Tibial nerve (tissue), 4 donors: ENCODE measurements around the gene PIGN.

ENCODE experiments used
- CTCF ChIP-seq, 5 experiments: fragments of 200-600 bp in 3 of 5; fragments of 450-650 bp in 2 of 5; sonication (generic) in 3 of 5; IDR thresholded peaks; one replicate each; pipeline ENCODE4 v1.5.1; 2016 to 2019; ENCODE audit warnings: antibody characterized with exemption in 5 of 5, mild to moderate bottlenecking in 3 of 5, moderate library complexity in 2 of 5
- EP300 ChIP-seq, 2 donors: sonication (generic); formaldehyde crosslinking; IDR thresholded peaks; one replicate each; pipeline ENCODE4 v1.6.1; 2017; ENCODE audit warnings: antibody characterized with exemption in 2 of 2, mild to moderate bottlenecking in 1 of 2
- POLR2A ChIP-seq, 2 donors: fragments of 450-650 bp; IDR thresholded peaks; one replicate each; pipeline ENCODE4 v1.6.1; 2017; ENCODE audit warnings: antibody characterized with exemption in 2 of 2, mild to moderate bottlenecking in 2 of 2, moderate library complexity in 2 of 2

GRCh38 chr18:62018759-62019041 lies 168.2 kb downstream of the PIGN start:
- no peak for TF ChIP-seq CTCF (IDR thresholded peaks at IDR 0.05)
- TF ChIP-seq POLR2A (IDR thresholded peaks at IDR 0.05), result no peak
- TF ChIP-seq EP300 (IDR thresholded peaks at IDR 0.05), result no peak
